ENCODE measurements around the gene UBE2O.

GRCh38 chr17:76395980-76396379 lies 57.0 kb downstream of the UBE2O start:
- TF ChIP-seq CTCF (IDR thresholded peaks at IDR 0.05) (no peak), POLR2A (IDR thresholded peaks at IDR 0.05) (no peak)

Data from Peyer's patch (tissue), 4 donors.